ENCODE results near the gene NUFIP1. TPM values are rescaled to one million over a fixed set of nuclear protein-coding genes. Genes with fewer than 3 reads are reported as not detected.

NUFIP1 gene
- total RNA-seq, 1 experiment from 2014 or later = 12.2 TPM

GRCh38 chr13:44930963-44931623 is 58.2 kb downstream of the NUFIP1 start:
- no peak for ATAC-seq
- Histone ChIP-seq H3K4me1 (ENCODE audit: control insufficient read depth in 1 of 2, insufficient read depth in 2 of 2, low read length in 2 of 2) (peaks cover 0 to 6% of the 10 kb centered on the region in 2 experiments; a peak in 1 of 4 replicates), H3K27me3 (ENCODE audit: insufficient read depth, low read length) (no peaks in the 10 kb centered on the region), H4K20me1 (ENCODE audit: insufficient read depth) (no peaks in the 10 kb centered on the region), H3K79me2 (ENCODE audit: insufficient read depth, low read length) (no peaks in the 10 kb centered on the region), H3K9ac (ENCODE audit: low read length) (no peak overlapping the region), H3K36me3 (ENCODE audit: control insufficient read depth in 1 of 2, insufficient read depth in 2 of 2, low read length in 2 of 2) (no peaks in the 10 kb centered on the region), H3K27ac (ENCODE audit: low read depth, low read length) (no peak overlapping the region), H3K4me2 (ENCODE audit: low read length) (no peak overlapping the region), H3K9me3 (ENCODE audit: control insufficient read depth in 1 of 2, insufficient read depth in 1 of 2, low read depth in 1 of 2, low read length in 2 of 2) (no peaks in the 10 kb centered on the region), H2AFZ (ENCODE audit: low read depth, low read length, poor library complexity, severe bottlenecking) (no peak overlapping the region), H3K4me3 (replicated peaks in 1 of 2; ENCODE audit: low read depth in 1 of 2, low read length in 2 of 2) (no peak overlapping the region), H3K9me2 (ENCODE audit: insufficient read depth) (no peaks in the 10 kb centered on the region)
- CTCF ChIA-PET = no interaction called here
- no peak for TF ChIP-seq FOSL1 (IDR thresholded peaks at IDR 0.05; ENCODE audit: low read depth)
- TF ChIP-seq SP1 (IDR thresholded peaks at IDR 0.05; ENCODE audit: low read depth) = no peak
- TF ChIP-seq EZH2 (IDR thresholded peaks at IDR 0.05) = no peak
- TF ChIP-seq, protein P1, sequence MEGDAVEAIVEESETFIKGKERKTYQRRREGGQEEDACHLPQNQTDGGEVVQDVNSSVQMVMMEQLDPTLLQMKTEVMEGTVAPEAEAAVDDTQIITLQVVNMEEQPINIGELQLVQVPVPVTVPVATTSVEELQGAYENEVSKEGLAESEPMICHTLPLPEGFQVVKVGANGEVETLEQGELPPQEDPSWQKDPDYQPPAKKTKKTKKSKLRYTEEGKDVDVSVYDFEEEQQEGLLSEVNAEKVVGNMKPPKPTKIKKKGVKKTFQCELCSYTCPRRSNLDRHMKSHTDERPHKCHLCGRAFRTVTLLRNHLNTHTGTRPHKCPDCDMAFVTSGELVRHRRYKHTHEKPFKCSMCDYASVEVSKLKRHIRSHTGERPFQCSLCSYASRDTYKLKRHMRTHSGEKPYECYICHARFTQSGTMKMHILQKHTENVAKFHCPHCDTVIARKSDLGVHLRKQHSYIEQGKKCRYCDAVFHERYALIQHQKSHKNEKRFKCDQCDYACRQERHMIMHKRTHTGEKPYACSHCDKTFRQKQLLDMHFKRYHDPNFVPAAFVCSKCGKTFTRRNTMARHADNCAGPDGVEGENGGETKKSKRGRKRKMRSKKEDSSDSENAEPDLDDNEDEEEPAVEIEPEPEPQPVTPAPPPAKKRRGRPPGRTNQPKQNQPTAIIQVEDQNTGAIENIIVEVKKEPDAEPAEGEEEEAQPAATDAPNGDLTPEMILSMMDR (IDR thresholded peaks at IDR 0.05 in 2 of 3, conservative IDR thresholded peaks at IDR 0.05 in 1 of 3; ENCODE audit: borderline replicate concordance in 1 of 3, insufficient read depth in 1 of 3, low read depth in 2 of 3, low read length in 2 of 3) = no peak
- TF ChIP-seq JUND (IDR thresholded peaks at IDR 0.05) = no peak
- TF ChIP-seq, protein P2, sequence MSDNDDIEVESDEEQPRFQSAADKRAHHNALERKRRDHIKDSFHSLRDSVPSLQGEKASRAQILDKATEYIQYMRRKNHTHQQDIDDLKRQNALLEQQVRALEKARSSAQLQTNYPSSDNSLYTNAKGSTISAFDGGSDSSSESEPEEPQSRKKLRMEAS (IDR thresholded peaks at IDR 0.05) = no peak
- no peak for TF ChIP-seq POLR2AphosphoS5 (IDR thresholded peaks at IDR 0.05; ENCODE audit: low read depth, low read length)
- no peak for TF ChIP-seq EZH2phosphoT487 (IDR thresholded peaks at IDR 0.05; ENCODE audit: borderline replicate concordance)
- TF ChIP-seq, protein P3, sequence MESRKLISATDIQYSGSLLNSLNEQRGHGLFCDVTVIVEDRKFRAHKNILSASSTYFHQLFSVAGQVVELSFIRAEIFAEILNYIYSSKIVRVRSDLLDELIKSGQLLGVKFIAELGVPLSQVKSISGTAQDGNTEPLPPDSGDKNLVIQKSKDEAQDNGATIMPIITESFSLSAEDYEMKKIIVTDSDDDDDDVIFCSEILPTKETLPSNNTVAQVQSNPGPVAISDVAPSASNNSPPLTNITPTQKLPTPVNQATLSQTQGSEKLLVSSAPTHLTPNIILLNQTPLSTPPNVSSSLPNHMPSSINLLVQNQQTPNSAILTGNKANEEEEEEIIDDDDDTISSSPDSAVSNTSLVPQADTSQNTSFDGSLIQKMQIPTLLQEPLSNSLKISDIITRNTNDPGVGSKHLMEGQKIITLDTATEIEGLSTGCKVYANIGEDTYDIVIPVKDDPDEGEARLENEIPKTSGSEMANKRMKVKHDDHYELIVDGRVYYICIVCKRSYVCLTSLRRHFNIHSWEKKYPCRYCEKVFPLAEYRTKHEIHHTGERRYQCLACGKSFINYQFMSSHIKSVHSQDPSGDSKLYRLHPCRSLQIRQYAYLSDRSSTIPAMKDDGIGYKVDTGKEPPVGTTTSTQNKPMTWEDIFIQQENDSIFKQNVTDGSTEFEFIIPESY (IDR thresholded peaks at IDR 0.05; ENCODE audit: extremely low read depth, insufficient replicate concordance, low read length) = no peak
- BruUV-seq (replicated peaks) = no TSS peak
- RAD21 ChIA-PET (ENCODE audit: low non-redundant PET in 1 of 2, low total read pairs in 2 of 2, uncharacterized antibody in 2 of 2, unreplicated experiment in 2 of 2) = no interaction called here
- intact Hi-C loops (cut with micrococcal nuclease) = no loop called here
- DNase-seq (ENCODE audit: low read depth, low spot score) = no peak
- POLR2A ChIA-PET = no interaction called here

Measured in HCT116 (cell line).